ENCODE results near the gene ACOXL. TPM values are rescaled to one million over a fixed set of nuclear protein-coding genes. Genes with fewer than 3 reads are reported as not detected.

Gene ACOXL
- total and polyA plus RNA-seq, 9 of the 15 experiments (the other 6 are each of a cell fraction or from before 2014, with no cell fraction given): 0.31 to 0.56 TPM; not detected in 7

GRCh38 chr2:111121028-111121827, 388.9 kb downstream of the ACOXL start (continued):
- TF ChIP-seq RERE (CRISPR knock-in tag; IDR thresholded peaks at IDR 0.05; ENCODE audit: borderline replicate concordance) (0 out of 2 replicates have a peak, but pooled peaks have one; percentile 76), BRF1 (IDR thresholded peaks at IDR 0.05; ENCODE audit: borderline replicate concordance, extremely low read depth, insufficient read length) (no peak), ARID2 (IDR thresholded peaks at IDR 0.05) (no peak), ARID4B (CRISPR knock-in tag; IDR thresholded peaks at IDR 0.05) (peak; percentile 60), MCM7 (IDR thresholded peaks at IDR 0.05) (no peak), MAFG (tag; conservative IDR thresholded peaks at IDR 0.05) (no peak), HNRNPK (IDR thresholded peaks at IDR 0.05; ENCODE audit: low read depth, low read length, poor library complexity, severe bottlenecking) (no peak), EHMT2 (IDR thresholded peaks at IDR 0.05) (no peak), BACH1 (tag; IDR thresholded peaks at IDR 0.05) (no peak), RAD51 (IDR thresholded peaks at IDR 0.05; ENCODE audit: borderline replicate concordance, low read depth) (no peak), ZFP36 (IDR thresholded peaks at IDR 0.05; ENCODE audit: low read depth, low read length, partially characterized antibody) (no peak), LCOR (CRISPR knock-in tag; IDR thresholded peaks at IDR 0.05) (peak; percentile 43; the same call in 1 of the 2 replicates), IRF2 (CRISPR knock-in tag; IDR thresholded peaks at IDR 0.05) (no peak), TCF15 (CRISPR knock-in tag; IDR thresholded peaks at IDR 0.05) (no peak), XRCC4 (IDR thresholded peaks at IDR 0.05; ENCODE audit: extremely low read depth, insufficient read depth, insufficient read length) (no peak), TCF3 (CRISPR knock-in tag; IDR thresholded peaks at IDR 0.05) (no peak)

Measured in K562 (cell line).